H9 (cell line): ENCODE data around the gene TBC1D12. TPM values are rescaled to one million over a fixed set of nuclear protein-coding genes. Genes with fewer than 3 reads are reported as not detected.

Experiments
- DNase-seq: peaks from one replicate; pipeline ENCODE4 v3.0.0-alpha.2; 2017
- H2AFZ ChIP-seq: one replicate; pipeline ENCODE4 v1.6.1; 2013; ENCODE audit warnings: mild to moderate bottlenecking, low read length, control low read depth, moderate library complexity
- H2AK5ac ChIP-seq: 2 replicates; pipeline ENCODE4 v1.6.1; 2013; ENCODE audit warnings: low read length, control low read depth, mixed read lengths; ENCODE audit not compliant: insufficient read length
- H2BK120ac ChIP-seq: one replicate; pipeline ENCODE4 v1.6.1; 2013; ENCODE audit warnings: low read depth, mild to moderate bottlenecking, low read length, control low read depth, inconsistent platforms; ENCODE audit not compliant: poor library complexity, severe bottlenecking
- H2BK12ac ChIP-seq: 2 replicates; pipeline ENCODE4 v1.6.1; 2013; ENCODE audit warnings: low read length, control low read depth, mixed read lengths, low read depth; ENCODE audit not compliant: insufficient read length
- H2BK15ac ChIP-seq: 2 replicates; pipeline ENCODE4 v1.6.1; 2013; ENCODE audit warnings: low read depth, low read length, control low read depth
- H2BK20ac ChIP-seq: one replicate; pipeline ENCODE4 v1.6.1; 2013; ENCODE audit warnings: low read depth, mild to moderate bottlenecking, low read length, control low read depth, inconsistent platforms; ENCODE audit not compliant: poor library complexity, severe bottlenecking
- H2BK5ac ChIP-seq: 2 replicates; pipeline ENCODE4 v1.6.1; 2013; ENCODE audit warnings: low read length, control low read depth, mixed read lengths; ENCODE audit not compliant: insufficient read length
- H3K14ac ChIP-seq: 2 replicates; pipeline ENCODE4 v1.6.1; 2013; ENCODE audit warnings: low read length, control low read depth; ENCODE audit not compliant: insufficient read depth
- H3K18ac ChIP-seq: 2 replicates; pipeline ENCODE4 v1.6.1; 2013; ENCODE audit warnings: low read depth, mild to moderate bottlenecking, mixed read lengths, low read length, control low read depth; ENCODE audit not compliant: insufficient read length
- H3K23ac ChIP-seq: 2 replicates; pipeline ENCODE4 v1.6.1; 2013; ENCODE audit warnings: low read length, control low read depth, mixed read lengths, low read depth; ENCODE audit not compliant: insufficient read length
- H3K23me2 ChIP-seq: 2 replicates; pipeline ENCODE4 v1.6.1; 2013; ENCODE audit warnings: low read depth, mild to moderate bottlenecking, mixed read lengths, low read length, control low read depth; ENCODE audit not compliant: insufficient read length, poor library complexity, severe bottlenecking
- H3K27ac ChIP-seq: 2 replicates; pipeline ENCODE4 v1.5.1; 2013; ENCODE audit warnings: low read length, control low read depth, mixed read lengths, low read depth; ENCODE audit not compliant: insufficient read length
- H3K27me3 ChIP-seq: 2 replicates; pipeline ENCODE4 v1.6.1; 2013; ENCODE audit warnings: low read length, control low read depth, inconsistent platforms; ENCODE audit not compliant: insufficient read depth
- H3K4ac ChIP-seq: 2 replicates; pipeline ENCODE4 v1.6.1; 2013; ENCODE audit warnings: low read depth, mild to moderate bottlenecking, control low read depth, inconsistent platforms, low read length, moderate library complexity
- H3K4me1 ChIP-seq: 2 replicates; pipeline ENCODE4 v1.6.1; 2013; ENCODE audit warnings: low read length, control low read depth, inconsistent platforms; ENCODE audit not compliant: insufficient read depth
- H3K4me2 ChIP-seq: 2 replicates; pipeline ENCODE4 v1.6.1; 2013; ENCODE audit warnings: low read length, control low read depth, mixed read lengths; ENCODE audit not compliant: insufficient read length, insufficient read depth
- H3K56ac ChIP-seq: 2 replicates; pipeline ENCODE4 v1.6.1; 2013; ENCODE audit warnings: low read depth, mild to moderate bottlenecking, mixed read lengths, low read length, control low read depth; ENCODE audit not compliant: insufficient read length
- H3K79me1 ChIP-seq: 2 replicates; pipeline ENCODE4 v1.6.1; 2013; ENCODE audit warnings: low read depth, mild to moderate bottlenecking, moderate library complexity, low read length, control low read depth, inconsistent platforms; ENCODE audit not compliant: insufficient read depth, poor library complexity, severe bottlenecking
- H3K79me2 ChIP-seq: 2 replicates; pipeline ENCODE4 v1.6.1; 2013; ENCODE audit warnings: low read length, control low read depth, inconsistent platforms; ENCODE audit not compliant: insufficient read depth
- H3K9ac ChIP-seq: 2 replicates; pipeline ENCODE4 v1.6.1; 2013; ENCODE audit warnings: low read length, control low read depth, mixed read lengths; ENCODE audit not compliant: insufficient read length; ENCODE audit errors: extremely low read depth
- H3K9me3 ChIP-seq: one replicate; pipeline ENCODE4 v1.6.1; 2013; ENCODE audit warnings: low read depth, low read length, inconsistent platforms; ENCODE audit not compliant: control insufficient read depth
- H3T11ph ChIP-seq: one replicate; pipeline ENCODE4 v1.6.1; 2013; ENCODE audit warnings: mild to moderate bottlenecking, low read length, control low read depth, inconsistent platforms
- H4K20me1 ChIP-seq: one replicate; pipeline ENCODE4 v1.6.1; 2013; ENCODE audit not compliant: control insufficient read depth, insufficient read length, insufficient read depth
- H4K5ac ChIP-seq: 2 replicates; pipeline ENCODE4 v1.6.1; 2013; ENCODE audit warnings: low read depth, mild to moderate bottlenecking, mixed read lengths, low read length, control low read depth; ENCODE audit not compliant: insufficient read length
- H4K8ac ChIP-seq: replicated peaks from 2 replicates; pipeline ENCODE4 v1.6.1; 2013; ENCODE audit warnings: low read length, control low read depth, mixed read lengths, low read depth; ENCODE audit not compliant: insufficient read length
- H4K91ac ChIP-seq: 2 replicates; pipeline ENCODE4 v1.6.1; 2013; ENCODE audit warnings: low read depth, mild to moderate bottlenecking, moderate library complexity, mixed read lengths, low read length, control low read depth; ENCODE audit not compliant: insufficient read length
- H3K27ac Mint-ChIP-seq, 3 experiments: 2 replicates in 2 of 3; 3 replicates in 1 of 3; pipeline ENCODE4 v1.8.0; 2020 to 2021; ENCODE audit warnings: mixed read lengths in 3 of 3, mild to moderate bottlenecking in 1 of 3, moderate library complexity in 1 of 3
- H3K27me3 Mint-ChIP-seq: 2 replicates; pipeline ENCODE4 v1.8.0; 2021; ENCODE audit warnings: low read depth, mild to moderate bottlenecking, moderate library complexity, mixed read lengths
- H3K36me3 Mint-ChIP-seq, 3 experiments: 2 replicates in 2 of 3; 3 replicates in 1 of 3; pipeline ENCODE4 v1.8.0; 2020 to 2021; ENCODE audit warnings: low read depth in 3 of 3, mixed read lengths in 3 of 3; ENCODE audit not compliant: insufficient read depth in 1 of 3
- H3K4me1 Mint-ChIP-seq, 2 experiments: 2 replicates each; pipeline ENCODE4 v1.8.0; 2020; ENCODE audit warnings: mixed read lengths in 2 of 2
- H3K4me3 Mint-ChIP-seq, 2 experiments: 2 replicates in 1 of 2; 3 replicates in 1 of 2; pipeline ENCODE4 v1.8.0; 2020 to 2021; ENCODE audit warnings: mild to moderate bottlenecking in 2 of 2, mixed read lengths in 2 of 2, moderate library complexity in 1 of 2
- H3K9me3 Mint-ChIP-seq, 2 experiments: 2 replicates in 1 of 2; 3 replicates in 1 of 2; pipeline ENCODE4 v1.8.0; 2020; ENCODE audit warnings: mild to moderate bottlenecking in 2 of 2, mixed read lengths in 2 of 2, moderate library complexity in 1 of 2
- WGBS: extraction: QIAGEN DNeasy Blood & Tissue Kit; methylation state at CpG from one replicate; pipeline ENCODE4 v1.1.7; 2013; ENCODE audit warnings: missing lambda C conversion rate, low lambda C conversion rate, mixed read lengths; ENCODE audit not compliant: insufficient read length; ENCODE audit errors: extremely low coverage; 5-methylcytosine and 5-hydroxymethylcytosine counted together
- total RNA-seq: library from RNA; stranded (reverse); gene quantifications from 2 replicates; pipeline ENCODE4 v1.2.1, GENCODE V29; 2021
- TF ChIP-seq, protein P1 (sequence below): fragments of 200-600 bp; sonication (generic); conservative IDR thresholded peaks from 3 replicates; pipeline ENCODE4 v1.8.0; 2021; ENCODE audit warnings: antibody characterized with exemption, mild to moderate bottlenecking

Gene TBC1D12
- total RNA-seq, 1 experiment from 2014 or later = 2.0 TPM

DNA sequence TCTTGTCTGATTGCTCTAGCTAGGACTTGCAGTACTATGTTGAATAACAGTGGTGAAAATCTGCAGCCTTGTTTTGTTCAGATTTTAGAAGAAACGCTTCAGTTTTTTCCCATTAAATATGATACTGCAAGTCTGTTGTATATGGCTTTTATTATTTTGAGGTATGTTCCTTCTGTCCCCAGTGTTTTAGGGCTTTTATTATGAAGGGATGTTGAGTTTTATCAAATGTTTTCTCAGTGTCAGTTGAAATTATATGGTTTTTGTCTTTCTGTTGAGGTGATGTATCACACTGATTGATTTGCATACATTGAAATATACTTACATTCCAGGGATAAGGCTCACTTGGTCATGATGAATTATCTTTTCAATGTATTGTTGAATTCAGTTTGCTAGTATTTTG, 82.8 kb downstream of the TBC1D12 start:
- H3K27me3 Mint-ChIP-seq = no peaks in the 10 kb centered on the region
- TF ChIP-seq, protein P1, sequence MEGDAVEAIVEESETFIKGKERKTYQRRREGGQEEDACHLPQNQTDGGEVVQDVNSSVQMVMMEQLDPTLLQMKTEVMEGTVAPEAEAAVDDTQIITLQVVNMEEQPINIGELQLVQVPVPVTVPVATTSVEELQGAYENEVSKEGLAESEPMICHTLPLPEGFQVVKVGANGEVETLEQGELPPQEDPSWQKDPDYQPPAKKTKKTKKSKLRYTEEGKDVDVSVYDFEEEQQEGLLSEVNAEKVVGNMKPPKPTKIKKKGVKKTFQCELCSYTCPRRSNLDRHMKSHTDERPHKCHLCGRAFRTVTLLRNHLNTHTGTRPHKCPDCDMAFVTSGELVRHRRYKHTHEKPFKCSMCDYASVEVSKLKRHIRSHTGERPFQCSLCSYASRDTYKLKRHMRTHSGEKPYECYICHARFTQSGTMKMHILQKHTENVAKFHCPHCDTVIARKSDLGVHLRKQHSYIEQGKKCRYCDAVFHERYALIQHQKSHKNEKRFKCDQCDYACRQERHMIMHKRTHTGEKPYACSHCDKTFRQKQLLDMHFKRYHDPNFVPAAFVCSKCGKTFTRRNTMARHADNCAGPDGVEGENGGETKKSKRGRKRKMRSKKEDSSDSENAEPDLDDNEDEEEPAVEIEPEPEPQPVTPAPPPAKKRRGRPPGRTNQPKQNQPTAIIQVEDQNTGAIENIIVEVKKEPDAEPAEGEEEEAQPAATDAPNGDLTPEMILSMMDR = no peak
- H3K9me3 ChIP-seq = no peaks in the 10 kb centered on the region

More for the DNA sequence above, 82.8 kb downstream of the TBC1D12 start:
- Histone ChIP-seq H4K5ac (no peak overlapping the region), H3K4ac (no peak overlapping the region), H2BK12ac (no peak overlapping the region), H3K23ac (no peak overlapping the region), H3K27ac (no peak overlapping the region), H3K79me2 (no peaks in the 10 kb centered on the region), H2AFZ (no peak overlapping the region), H3K23me2 (no peaks in the 10 kb centered on the region), H3K18ac (no peak overlapping the region), H2BK120ac (no peak overlapping the region), H3K4me1 (no peaks in the 10 kb centered on the region), H2BK5ac (no peak overlapping the region), H3K56ac (no peak overlapping the region), H3K9ac (no peak overlapping the region), H2BK15ac (no peak overlapping the region), H3K4me2 (no peak overlapping the region), H2AK5ac (no peak overlapping the region), H4K20me1 (no peaks in the 10 kb centered on the region), H3K79me1 (no peaks in the 10 kb centered on the region), H3K14ac (no peak overlapping the region), H4K8ac (no peak overlapping the region), H4K91ac (no peak overlapping the region), H2BK20ac (no peak overlapping the region), H3T11ph (no peak overlapping the region), H3K27me3 (no peaks in the 10 kb centered on the region)
- no peak for DNase-seq
- Mint-ChIP-seq H3K27ac (no peak overlapping the region), H3K4me1 (peaks cover 0 to 7% of the 10 kb centered on the region in 2 experiments; a peak in 2 of 4 replicates), H3K36me3 (peaks cover 3 to 6% (median 6%) of the 10 kb centered on the region in 3 experiments; a peak in 6 of 7 replicates), H3K9me3 (peaks cover 10 to 17% of the 10 kb centered on the region in 2 experiments), H3K4me3 (no peak overlapping the region)
- WGBS = no CpG with 5 or more reads among the region's 1 CpG
